GM23338 (cell line): Measurements from ENCODE around the gene LRIT1. TPM values are rescaled to one million over a fixed set of nuclear protein-coding genes. Genes with fewer than 3 reads are reported as not detected.

Source experiments
- ATAC-seq: fragments of 200-7000 bp; cut with Tn5 transposase; 3 replicates; pipeline ENCODE4 v1.9.1; 2020
- DNase-seq: peaks from one replicate; pipeline ENCODE4 v3.0.0-alpha.2; 2015; ENCODE audit warnings: low spot score
- H2AFZ ChIP-seq: fragments of 200-600 bp; sonication (generic); 2 replicates; pipeline ENCODE4 v1.8.0; 2016; ENCODE audit warnings: antibody characterized with exemption, mild to moderate bottlenecking, moderate library complexity
- H3F3A ChIP-seq: fragments of 200-600 bp; sonication (generic); replicated peaks from 2 replicates; pipeline ENCODE4 v1.8.0; 2017; ENCODE audit warnings: antibody characterized with exemption, mixed run types, low read depth
- H3K27ac ChIP-seq: fragments of 200-600 bp; sonication (generic); 2 replicates; pipeline ENCODE4 v1.6.1; 2016; ENCODE audit warnings: low read depth
- H3K27me3 ChIP-seq: fragments of 200-600 bp; sonication (generic); 2 replicates; pipeline ENCODE4 v1.8.0; 2016; ENCODE audit warnings: mild to moderate bottlenecking, mixed run types, moderate library complexity; ENCODE audit not compliant: insufficient read depth
- H3K36me3 ChIP-seq: fragments of 200-600 bp; sonication (generic); 2 replicates; pipeline ENCODE4 v1.8.0; 2016; ENCODE audit warnings: mild to moderate bottlenecking; ENCODE audit not compliant: insufficient read depth
- H3K4me1 ChIP-seq: fragments of 200-600 bp; sonication (generic); 2 replicates; pipeline ENCODE4 v1.8.0; 2016; ENCODE audit warnings: mild to moderate bottlenecking, moderate library complexity; ENCODE audit not compliant: insufficient read depth
- H3K4me2 ChIP-seq: fragments of 200-600 bp; sonication (generic); 2 replicates; pipeline ENCODE4 v1.7.1; 2017; ENCODE audit warnings: mixed run types
- H3K4me3 ChIP-seq: fragments of 200-600 bp; sonication (generic); 2 replicates; pipeline ENCODE4 v1.6.1; 2016; ENCODE audit warnings: mixed run types
- H3K79me2 ChIP-seq: fragments of 200-600 bp; sonication (generic); replicated peaks from 2 replicates; pipeline ENCODE4 v1.8.0; 2017; ENCODE audit warnings: mild to moderate bottlenecking; ENCODE audit not compliant: insufficient read depth
- H3K9me2 ChIP-seq: fragments of 200-600 bp; sonication (generic); 2 replicates; pipeline ENCODE4 v1.8.0; 2017; ENCODE audit not compliant: insufficient read depth
- H4K20me1 ChIP-seq: fragments of 200-600 bp; sonication (generic); replicated peaks from 2 replicates; pipeline ENCODE4 v1.8.0; 2017; ENCODE audit warnings: mild to moderate bottlenecking; ENCODE audit not compliant: insufficient read depth
- H3K27ac Mint-ChIP-seq: 2 replicates; pipeline ENCODE4 v1.8.0; 2020; ENCODE audit warnings: inconsistent platforms, mild to moderate bottlenecking, moderate library complexity, mixed read lengths
- H3K27me3 Mint-ChIP-seq: 3 replicates; pipeline ENCODE4 v1.8.0; 2022; ENCODE audit warnings: low read depth, mild to moderate bottlenecking, moderate library complexity, mixed read lengths, inconsistent platforms; ENCODE audit not compliant: insufficient read depth, poor library complexity
- H3K36me3 Mint-ChIP-seq: 3 replicates; pipeline ENCODE4 v1.8.0; 2021; ENCODE audit warnings: low read depth, mild to moderate bottlenecking, inconsistent platforms, moderate library complexity, mixed read lengths
- H3K4me1 Mint-ChIP-seq: 3 replicates; pipeline ENCODE4 v1.8.0; 2020; ENCODE audit warnings: mild to moderate bottlenecking, inconsistent platforms, mixed read lengths
- H3K4me3 Mint-ChIP-seq: 3 replicates; pipeline ENCODE4 v1.8.0; 2021; ENCODE audit warnings: moderate library complexity, mild to moderate bottlenecking, inconsistent platforms, mixed read lengths
- H3K9me3 Mint-ChIP-seq: 3 replicates; pipeline ENCODE4 v1.8.0; 2020; ENCODE audit warnings: moderate library complexity, mild to moderate bottlenecking, inconsistent platforms, mixed read lengths
- CREB1 ChIP-seq: fragments of 250-450 bp; sonication (Bioruptor Pico); IDR thresholded peaks from 2 replicates; pipeline ENCODE4 v1.5.0; 2020; ENCODE audit warnings: low read depth, mild to moderate bottlenecking, moderate library complexity
- JUNB ChIP-seq: IDR thresholded peaks from one replicate; pipeline ENCODE4 v1.6.1; 2016; ENCODE audit warnings: antibody characterized with exemption; ENCODE audit not compliant: unreplicated experiment
- NANOG ChIP-seq: IDR thresholded peaks from 2 replicates; pipeline ENCODE4 v1.6.1; 2016; ENCODE audit warnings: antibody characterized with exemption, borderline replicate concordance
- ZNF114 ChIP-seq: fragments of 250-450 bp; sonication (Bioruptor Pico); IDR thresholded peaks from 2 replicates; pipeline ENCODE4 v1.5.0; 2020; ENCODE audit warnings: mild to moderate bottlenecking, moderate library complexity
- polyA plus RNA-seq: library from polyadenylated mRNA; unstranded; fragments of >200 nt; fragmentation: Nextera tagmentation; extraction: Ambion mirVana; gene quantifications from 2 replicates; pipeline ENCODE4 v1.2.1, GENCODE V29; 2016
- total RNA-seq: library from RNA; depleted of rRNA; stranded (reverse); fragments of >200 nt; shearing (Covaris generic); gene quantifications from 2 replicates; pipeline ENCODE4 v1.2.3, GENCODE V29; 2014
- TF ChIP-seq, protein P1 (sequence below): IDR thresholded peaks from 2 replicates; pipeline ENCODE4 v1.6.1; 2016; ENCODE audit warnings: antibody characterized with exemption
- TF ChIP-seq, protein P2 (sequence below), 2 experiments: fragments of 200-600 bp in 1 of 2; sonication (generic) in 1 of 2; conservative IDR thresholded peaks; 2 replicates each; pipeline versions ENCODE4 v1.5.1 to v1.6.1; 2016 to 2017; ENCODE audit warnings: antibody characterized with exemption in 2 of 2, low read depth in 2 of 2, mild to moderate bottlenecking in 2 of 2, moderate library complexity in 1 of 2
- TF ChIP-seq, protein P3 (sequence below): fragments of 250-450 bp; sonication (Bioruptor Pico); IDR thresholded peaks from 2 replicates; pipeline ENCODE4 v1.5.0; 2020; ENCODE audit warnings: mild to moderate bottlenecking, moderate library complexity

The LRIT1 gene
- total and polyA plus RNA-seq, 2 experiments from 2014 or later: 0.07 TPM; not detected in 1

DNA sequence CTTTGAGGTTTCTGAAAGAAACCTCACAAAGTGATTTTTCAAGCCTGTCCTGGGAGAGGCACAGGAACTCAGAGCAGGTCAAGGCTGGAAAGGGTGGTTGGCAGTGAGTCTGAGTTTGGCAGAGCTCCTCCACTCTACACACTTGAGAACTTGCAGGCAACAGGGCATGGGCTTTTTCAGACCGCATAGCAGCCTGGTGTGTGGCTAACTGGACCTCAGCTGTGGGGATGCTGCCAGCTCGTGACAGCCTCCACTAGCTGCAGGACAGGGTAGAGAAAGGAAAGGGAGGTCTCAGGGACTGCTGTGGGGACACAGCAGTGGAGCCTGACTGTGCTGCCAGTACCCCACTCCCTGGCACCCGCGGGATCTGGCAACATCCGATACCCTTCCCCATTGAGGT, 44.4 kb downstream of the LRIT1 start:
- Histone ChIP-seq H3K4me3 (no peak overlapping the region), H4K20me1 (no peaks in the 10 kb centered on the region), H3K79me2 (no peaks in the 10 kb centered on the region), H3K27me3 (peaks cover 40% of the 10 kb centered on the region), H3K36me3 (no peaks in the 10 kb centered on the region), H3K27ac (no peak overlapping the region), H2AFZ (no peak overlapping the region), H3K4me1 (peaks cover 3% of the 10 kb centered on the region; the same call in 1 of the 2 replicates), H3K9me2 (no peaks in the 10 kb centered on the region), H3K4me2 (no peak overlapping the region), H3F3A (no peaks in the 10 kb centered on the region)
- peaks cover 40% of the 10 kb centered on the region for H3K27me3 Mint-ChIP-seq
- ATAC-seq (no peak), DNase-seq (no peak)
- H3K4me1 Mint-ChIP-seq: peaks cover 5% of the 10 kb centered on the region
- no peak for TF ChIP-seq NANOG
- TF ChIP-seq, protein P1, sequence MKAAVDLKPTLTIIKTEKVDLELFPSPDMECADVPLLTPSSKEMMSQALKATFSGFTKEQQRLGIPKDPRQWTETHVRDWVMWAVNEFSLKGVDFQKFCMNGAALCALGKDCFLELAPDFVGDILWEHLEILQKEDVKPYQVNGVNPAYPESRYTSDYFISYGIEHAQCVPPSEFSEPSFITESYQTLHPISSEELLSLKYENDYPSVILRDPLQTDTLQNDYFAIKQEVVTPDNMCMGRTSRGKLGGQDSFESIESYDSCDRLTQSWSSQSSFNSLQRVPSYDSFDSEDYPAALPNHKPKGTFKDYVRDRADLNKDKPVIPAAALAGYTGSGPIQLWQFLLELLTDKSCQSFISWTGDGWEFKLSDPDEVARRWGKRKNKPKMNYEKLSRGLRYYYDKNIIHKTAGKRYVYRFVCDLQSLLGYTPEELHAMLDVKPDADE: no peak
- TF ChIP-seq, protein P2, sequence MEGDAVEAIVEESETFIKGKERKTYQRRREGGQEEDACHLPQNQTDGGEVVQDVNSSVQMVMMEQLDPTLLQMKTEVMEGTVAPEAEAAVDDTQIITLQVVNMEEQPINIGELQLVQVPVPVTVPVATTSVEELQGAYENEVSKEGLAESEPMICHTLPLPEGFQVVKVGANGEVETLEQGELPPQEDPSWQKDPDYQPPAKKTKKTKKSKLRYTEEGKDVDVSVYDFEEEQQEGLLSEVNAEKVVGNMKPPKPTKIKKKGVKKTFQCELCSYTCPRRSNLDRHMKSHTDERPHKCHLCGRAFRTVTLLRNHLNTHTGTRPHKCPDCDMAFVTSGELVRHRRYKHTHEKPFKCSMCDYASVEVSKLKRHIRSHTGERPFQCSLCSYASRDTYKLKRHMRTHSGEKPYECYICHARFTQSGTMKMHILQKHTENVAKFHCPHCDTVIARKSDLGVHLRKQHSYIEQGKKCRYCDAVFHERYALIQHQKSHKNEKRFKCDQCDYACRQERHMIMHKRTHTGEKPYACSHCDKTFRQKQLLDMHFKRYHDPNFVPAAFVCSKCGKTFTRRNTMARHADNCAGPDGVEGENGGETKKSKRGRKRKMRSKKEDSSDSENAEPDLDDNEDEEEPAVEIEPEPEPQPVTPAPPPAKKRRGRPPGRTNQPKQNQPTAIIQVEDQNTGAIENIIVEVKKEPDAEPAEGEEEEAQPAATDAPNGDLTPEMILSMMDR (conservative IDR thresholded peaks at IDR 0.05; ENCODE audit: low read depth in 2 of 2): no peak
- no peaks in the 10 kb centered on the region for H3K36me3 Mint-ChIP-seq
- H3K27ac Mint-ChIP-seq: no peak overlapping the region
- H3K4me3 Mint-ChIP-seq: no peak overlapping the region
- H3K9me3 Mint-ChIP-seq: no peaks in the 10 kb centered on the region

DNA sequence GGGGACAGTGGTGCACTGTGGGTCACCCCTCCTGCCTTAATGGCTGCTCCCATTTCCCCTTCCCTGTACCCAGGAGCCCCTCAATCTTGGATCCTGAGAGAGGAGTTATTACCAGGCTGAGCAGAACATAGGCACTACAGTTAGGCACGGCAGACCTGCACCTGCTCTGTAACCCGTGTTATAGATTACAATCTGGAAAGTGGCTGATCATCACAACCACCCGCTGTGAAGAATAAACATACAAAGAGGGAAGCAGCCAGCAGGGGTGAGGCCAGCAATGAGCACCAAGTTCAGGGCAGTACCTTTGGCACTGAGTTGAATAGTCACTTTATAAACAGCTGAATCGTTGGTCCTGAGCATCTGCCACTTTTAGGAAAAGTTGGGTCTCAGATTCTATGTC, 45.3 kb downstream of the LRIT1 start:
- Histone ChIP-seq H3K4me2 (no peak overlapping the region), H3K9me2 (no peaks in the 10 kb centered on the region), H3K36me3 (no peaks in the 10 kb centered on the region), H4K20me1 (no peaks in the 10 kb centered on the region), H3K27me3 (peaks cover 40% of the 10 kb centered on the region), H3K4me3 (no peak overlapping the region), H3K79me2 (no peaks in the 10 kb centered on the region), H3K27ac (no peak overlapping the region), H3F3A (no peaks in the 10 kb centered on the region), H3K4me1 (peaks cover 3% of the 10 kb centered on the region; the same call in 1 of the 2 replicates), H2AFZ (no peak overlapping the region)
- Mint-ChIP-seq H3K9me3 (no peaks in the 10 kb centered on the region), H3K27ac (no peak overlapping the region), H3K36me3 (no peaks in the 10 kb centered on the region), H3K4me1 (peaks cover 5% of the 10 kb centered on the region), H3K27me3 (peaks cover 40% of the 10 kb centered on the region), H3K4me3 (no peak overlapping the region)
- DNase-seq: no peak
- ATAC-seq: no peak
- TF ChIP-seq, protein P1: no peak
- no peak for TF ChIP-seq JUNB
- no peak for TF ChIP-seq ZNF114 (CRISPR knock-in tag)
- TF ChIP-seq, protein P3, sequence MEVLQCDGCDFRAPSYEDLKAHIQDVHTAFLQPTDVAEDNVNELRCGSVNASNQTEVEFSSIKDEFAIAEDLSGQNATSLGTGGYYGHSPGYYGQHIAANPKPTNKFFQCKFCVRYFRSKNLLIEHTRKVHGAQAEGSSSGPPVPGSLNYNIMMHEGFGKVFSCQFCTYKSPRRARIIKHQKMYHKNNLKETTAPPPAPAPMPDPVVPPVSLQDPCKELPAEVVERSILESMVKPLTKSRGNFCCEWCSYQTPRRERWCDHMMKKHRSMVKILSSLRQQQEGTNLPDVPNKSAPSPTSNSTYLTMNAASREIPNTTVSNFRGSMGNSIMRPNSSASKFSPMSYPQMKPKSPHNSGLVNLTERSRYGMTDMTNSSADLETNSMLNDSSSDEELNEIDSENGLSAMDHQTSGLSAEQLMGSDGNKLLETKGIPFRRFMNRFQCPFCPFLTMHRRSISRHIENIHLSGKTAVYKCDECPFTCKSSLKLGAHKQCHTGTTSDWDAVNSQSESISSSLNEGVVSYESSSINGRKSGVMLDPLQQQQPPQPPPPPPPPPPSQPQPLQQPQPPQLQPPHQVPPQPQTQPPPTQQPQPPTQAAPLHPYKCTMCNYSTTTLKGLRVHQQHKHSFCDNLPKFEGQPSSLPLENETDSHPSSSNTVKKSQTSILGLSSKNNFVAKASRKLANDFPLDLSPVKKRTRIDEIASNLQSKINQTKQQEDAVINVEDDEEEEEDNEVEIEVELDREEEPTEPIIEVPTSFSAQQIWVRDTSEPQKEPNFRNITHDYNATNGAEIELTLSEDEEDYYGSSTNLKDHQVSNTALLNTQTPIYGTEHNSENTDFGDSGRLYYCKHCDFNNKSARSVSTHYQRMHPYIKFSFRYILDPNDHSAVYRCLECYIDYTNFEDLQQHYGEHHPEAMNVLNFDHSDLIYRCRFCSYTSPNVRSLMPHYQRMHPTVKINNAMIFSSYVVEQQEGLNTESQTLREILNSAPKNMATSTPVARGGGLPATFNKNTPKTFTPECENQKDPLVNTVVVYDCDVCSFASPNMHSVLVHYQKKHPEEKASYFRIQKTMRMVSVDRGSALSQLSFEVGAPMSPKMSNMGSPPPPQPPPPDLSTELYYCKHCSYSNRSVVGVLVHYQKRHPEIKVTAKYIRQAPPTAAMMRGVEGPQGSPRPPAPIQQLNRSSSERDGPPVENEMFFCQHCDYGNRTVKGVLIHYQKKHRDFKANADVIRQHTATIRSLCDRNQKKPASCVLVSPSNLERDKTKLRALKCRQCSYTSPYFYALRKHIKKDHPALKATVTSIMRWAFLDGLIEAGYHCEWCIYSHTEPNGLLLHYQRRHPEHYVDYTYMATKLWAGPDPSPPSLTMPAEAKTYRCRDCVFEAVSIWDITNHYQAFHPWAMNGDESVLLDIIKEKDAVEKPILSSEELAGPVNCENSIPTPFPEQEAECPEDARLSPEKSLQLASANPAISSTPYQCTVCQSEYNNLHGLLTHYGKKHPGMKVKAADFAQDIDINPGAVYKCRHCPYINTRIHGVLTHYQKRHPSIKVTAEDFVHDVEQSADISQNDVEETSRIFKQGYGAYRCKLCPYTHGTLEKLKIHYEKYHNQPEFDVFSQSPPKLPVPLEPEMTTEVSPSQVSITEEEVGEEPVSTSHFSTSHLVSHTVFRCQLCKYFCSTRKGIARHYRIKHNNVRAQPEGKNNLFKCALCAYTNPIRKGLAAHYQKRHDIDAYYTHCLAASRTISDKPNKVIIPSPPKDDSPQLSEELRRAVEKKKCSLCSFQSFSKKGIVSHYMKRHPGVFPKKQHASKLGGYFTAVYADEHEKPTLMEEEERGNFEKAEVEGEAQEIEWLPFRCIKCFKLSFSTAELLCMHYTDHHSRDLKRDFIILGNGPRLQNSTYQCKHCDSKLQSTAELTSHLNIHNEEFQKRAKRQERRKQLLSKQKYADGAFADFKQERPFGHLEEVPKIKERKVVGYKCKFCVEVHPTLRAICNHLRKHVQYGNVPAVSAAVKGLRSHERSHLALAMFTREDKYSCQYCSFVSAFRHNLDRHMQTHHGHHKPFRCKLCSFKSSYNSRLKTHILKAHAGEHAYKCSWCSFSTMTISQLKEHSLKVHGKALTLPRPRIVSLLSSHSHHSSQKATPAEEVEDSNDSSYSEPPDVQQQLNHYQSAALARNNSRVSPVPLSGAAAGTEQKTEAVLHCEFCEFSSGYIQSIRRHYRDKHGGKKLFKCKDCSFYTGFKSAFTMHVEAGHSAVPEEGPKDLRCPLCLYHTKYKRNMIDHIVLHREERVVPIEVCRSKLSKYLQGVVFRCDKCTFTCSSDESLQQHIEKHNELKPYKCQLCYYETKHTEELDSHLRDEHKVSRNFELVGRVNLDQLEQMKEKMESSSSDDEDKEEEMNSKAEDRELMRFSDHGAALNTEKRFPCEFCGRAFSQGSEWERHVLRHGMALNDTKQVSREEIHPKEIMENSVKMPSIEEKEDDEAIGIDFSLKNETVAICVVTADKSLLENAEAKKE (CRISPR knock-in tag): no peak
- no peak for TF ChIP-seq CREB1
